Activated CD8-positive, alpha-beta memory T cell treated with anti-CD3 and anti-CD28 coated beads for 36 hours (primary cell): ENCODE results near the gene IDH3G. TPM values are rescaled to one million over a fixed set of nuclear protein-coding genes. Genes with fewer than 3 reads are reported as not detected.
"Not testable (repeated sequence)": the region's sequence is repeated elsewhere in the genome, so short reads cannot be mapped to it uniquely, and the experiment has no call there.

Experiments used
- CTCF ChIA-PET: fragments of 350-600 bp; sonication (Branson Sonifier 250); formaldehyde crosslinking; loops from one replicate; lab custom pipeline; 2021; ENCODE audit warnings: antibody characterized with exemption; lab: Charles Lee
- POLR2A ChIA-PET: fragments of 350-600 bp; sonication (Branson Sonifier 250); formaldehyde crosslinking; loops from one replicate; lab custom pipeline; 2021; ENCODE audit warnings: antibody characterized with exemption; lab: Charles Lee
- total RNA-seq, 2 experiments: library from RNA; stranded (reverse); gene quantifications; one replicate each; pipeline ENCODE4 v1.2.3, GENCODE V29; 2021

Gene IDH3G
- total RNA-seq, 2 experiments from 2014 or later: 52.7 to 55.6 TPM

- ChIA-PET CTCF (interaction anchor here (1.2 kb wide), 1 partner anchor 36 kb away, joined by 3 read pairs; no protein-coding TSS in a partner anchor), POLR2A (no interaction called here)
Measured at GRCh38 chrX:153766098-153766817, 27.9 kb downstream of the IDH3G start.

- POLR2A ChIA-PET: no interaction called here
Measured at GRCh38 chrX:153765138-153766079, 28.8 kb downstream of the IDH3G start.

GRCh38 chrX:153764786-153765137, 29.4 kb downstream of the IDH3G start:
- POLR2A ChIA-PET: no interaction called here

More at GRCh38 chrX:153765138-153766079, 28.8 kb downstream of the IDH3G start:
- CTCF ChIA-PET: no interaction called here

GRCh38 chrX:153763989-153764755, 30.0 kb downstream of the IDH3G start, which contains the start of gene PLXNB3:
Gene PLXNB3 (plus strand): TSS chrX:153764249. CDS start chrX:153765536, 1,287 bp downstream.
- ChIA-PET CTCF (interaction anchor here (1.0 to 2.3 kb wide), 3 partner anchors 159 to 189 kb away, joined by 4 to 8 read pairs (median 4); no protein-coding TSS in a partner anchor), POLR2A (no interaction called here)

More at GRCh38 chrX:153764786-153765137, 29.4 kb downstream of the IDH3G start:
- CTCF ChIA-PET: interaction anchor here (1.0 kb wide), 1 partner anchor 188 kb away, joined by 4 read pairs; no protein-coding TSS in a partner anchor

- ChIA-PET CTCF (interaction anchor here (1.0 to 2.3 kb wide), 4 partner anchors 160 to 190 kb away, joined by 4 to 8 read pairs (median 4); no protein-coding TSS in a partner anchor), POLR2A (no interaction called here)
Measured at GRCh38 chrX:153763298-153763932, 30.8 kb downstream of the IDH3G start.

GRCh38 chrX:153762626-153763173, 31.5 kb downstream of the IDH3G start:
- CTCF ChIA-PET: interaction anchor here (1.6 to 2.3 kb wide), 3 partner anchors 160 to 186 kb away, joined by 4 to 8 read pairs (median 5); no protein-coding TSS in a partner anchor
- POLR2A ChIA-PET: no interaction called here

GRCh38 chrX:153761863-153762262, 32.3 kb downstream of the IDH3G start:
- POLR2A ChIA-PET: interaction anchor here (0.6 kb wide), 1 partner anchor 177 kb away, joined by 4 read pairs; no protein-coding TSS in a partner anchor
- CTCF ChIA-PET: interaction anchor here (2.2 kb wide), 1 partner anchor 187 kb away, joined by 5 read pairs; no protein-coding TSS in a partner anchor

- POLR2A ChIA-PET: no interaction called here
Measured at GRCh38 chrX:153755136-153755535, 39.0 kb downstream of the IDH3G start.

GRCh38 chrX:153750127-153750774, 43.9 kb downstream of the IDH3G start:
- ChIA-PET POLR2A (no interaction called here), CTCF (no interaction called here)

More at GRCh38 chrX:153755136-153755535, 39.0 kb downstream of the IDH3G start:
- CTCF ChIA-PET: interaction anchor here (0.6 to 0.7 kb wide), 4 partner anchors 22 to 797 kb away, joined by 3 to 5 read pairs (median 3); no protein-coding TSS in a partner anchor

- CTCF ChIA-PET, POLR2A ChIA-PET: not testable (repeated sequence)
Measured at GRCh38 chrX:153749017-153749416, 45.2 kb downstream of the IDH3G start.

GRCh38 chrX:153746991-153747390, 47.2 kb downstream of the IDH3G start:
- POLR2A ChIA-PET: not testable (repeated sequence)
- CTCF ChIA-PET: interaction anchor here (0.7 kb wide), 1 partner anchor 291 kb away, joined by 3 read pairs; no protein-coding TSS in a partner anchor

- ChIA-PET POLR2A (no interaction called here), CTCF (interaction anchor here (0.6 kb wide), 1 partner anchor 199 kb away, joined by 3 read pairs; no protein-coding TSS in a partner anchor)
Measured at GRCh38 chrX:153746359-153746758, 47.8 kb downstream of the IDH3G start.

- CTCF ChIA-PET, POLR2A ChIA-PET: not testable (repeated sequence)
Measured at GRCh38 chrX:153745067-153745433, 49.1 kb downstream of the IDH3G start.

- ChIA-PET POLR2A (no interaction called here), CTCF (no interaction called here)
Measured at GRCh38 chrX:153744210-153745066, 49.7 kb downstream of the IDH3G start.

- POLR2A ChIA-PET, CTCF ChIA-PET: not testable (repeated sequence)
Measured at GRCh38 chrX:153743468-153744209, 50.5 kb downstream of the IDH3G start.
